HK-2 (cell line): ENCODE data around the gene DSTYK.
"Not testable (repeated sequence)": the region's sequence is repeated elsewhere in the genome, so short reads cannot be mapped to it uniquely, and the experiment has no call there.

Experiments
- DNase-seq: peaks from one replicate; pipeline ENCODE4 v3.0.0-alpha.2; 2018; ENCODE audit not compliant: unreplicated experiment

Gene DSTYK

GRCh38 chr1:205179842-205180241, 31.7 kb downstream of the DSTYK start:
- DNase-seq = no peak

- DNase-seq = no peak
These were observed 38.7 kb downstream of the DSTYK start for GRCh38 chr1:205172729-205173366.

- DNase-seq = no peak
These were observed 40.1 kb downstream of the DSTYK start for GRCh38 chr1:205171369-205171768.

GRCh38 chr1:205170532-205171269, 40.8 kb downstream of the DSTYK start:
- DNase-seq = no peak

- DNase-seq = no peak
These were observed 42.3 kb downstream of the DSTYK start for GRCh38 chr1:205169248-205169647.

GRCh38 chr1:205168291-205168690, 43.2 kb downstream of the DSTYK start:
- DNase-seq = no peak

GRCh38 chr1:205162301-205162700, 49.2 kb downstream of the DSTYK start:
- no peak for DNase-seq

- no peak for DNase-seq
These were observed 50.4 kb downstream of the DSTYK start for GRCh38 chr1:205161076-205161475.

GRCh38 chr1:205158048-205158616, 53.4 kb downstream of the DSTYK start:
- no peak for DNase-seq

- not testable (repeated sequence) for DNase-seq
These were observed 55.7 kb downstream of the DSTYK start for GRCh38 chr1:205155665-205156377.

GRCh38 chr1:205152505-205152904, 59.0 kb downstream of the DSTYK start:
- no peak for DNase-seq

GRCh38 chr1:205150651-205151428, 60.7 kb downstream of the DSTYK start:
- no peak for DNase-seq

GRCh38 chr1:205147191-205147835, 64.2 kb downstream of the DSTYK start:
- peak; percentile 73 for DNase-seq

- DNase-seq = no peak
These were observed 66.8 kb downstream of the DSTYK start for GRCh38 chr1:205144751-205145150.

GRCh38 chr1:205144046-205144720, 67.3 kb downstream of the DSTYK start:
- peak; percentile 24 for DNase-seq

GRCh38 chr1:205142102-205142469, 69.4 kb downstream of the DSTYK start:
- DNase-seq = no peak

GRCh38 chr1:205141236-205142101, 70.0 kb downstream of the DSTYK start:
- DNase-seq = peak; percentile 76

- no peak for DNase-seq
These were observed 71.4 kb downstream of the DSTYK start for GRCh38 chr1:205140113-205140512.

- DNase-seq = no peak
These were observed 73.6 kb downstream of the DSTYK start for GRCh38 chr1:205137901-205138300.

GRCh38 chr1:205133287-205133686, 78.2 kb downstream of the DSTYK start:
- DNase-seq = no peak
